HepG2 (cell line): ENCODE measurements around the gene FAM118B. TPM values are rescaled to one million over a fixed set of nuclear protein-coding genes. Genes with fewer than 3 reads are reported as not detected.

Experiments used
- ARID5B ChIP-seq: IDR thresholded peaks from 2 replicates; pipeline ENCODE4 v1.4.0; 2020; ENCODE audit warnings: mild to moderate bottlenecking, missing genetic modification reagents
- HINFP ChIP-seq: sonication (generic); formaldehyde crosslinking; IDR thresholded peaks from 2 replicates; pipeline ENCODE4 v1.4.0; 2020; ENCODE audit warnings: low read depth, mild to moderate bottlenecking, missing genetic modification reagents
- MAX ChIP-seq: IDR thresholded peaks from 2 replicates; pipeline ENCODE4 v1.6.1; 2012; ENCODE audit warnings: inconsistent platforms
- MLX ChIP-seq: IDR thresholded peaks from 2 replicates; pipeline ENCODE4 v1.6.1; 2016
- MTF2 ChIP-seq: sonication (generic); formaldehyde crosslinking; IDR thresholded peaks from 2 replicates; pipeline ENCODE4 v1.5.0; 2020; ENCODE audit warnings: missing genetic modification reagents, borderline replicate concordance
- NR2F1 ChIP-seq, 2 experiments: fragments of 450-650 bp in 1 of 2; formaldehyde crosslinking in 1 of 2; IDR thresholded peaks; 2 replicates each; pipeline versions ENCODE4 v1.5.0 to v1.6.1; 2016 to 2020; ENCODE audit warnings: mild to moderate bottlenecking in 1 of 2, missing compliant biosample characterization in 1 of 2, missing genetic modification reagents in 1 of 2, moderate library complexity in 1 of 2
- UBTF ChIP-seq: sonication (generic); formaldehyde crosslinking; IDR thresholded peaks from 2 replicates; pipeline ENCODE4 v1.4.0; 2020; ENCODE audit warnings: mild to moderate bottlenecking, missing genetic modification reagents
- ZNF276 ChIP-seq: sonication (generic); formaldehyde crosslinking; IDR thresholded peaks from 2 replicates; pipeline ENCODE4 v1.4.0; 2020; ENCODE audit warnings: mild to moderate bottlenecking, low read depth, missing genetic modification reagents
- ZNF543 ChIP-seq: sonication (generic); formaldehyde crosslinking; IDR thresholded peaks from 2 replicates; pipeline ENCODE4 v1.4.0; 2020; ENCODE audit warnings: mild to moderate bottlenecking, missing genetic modification reagents
- ZNF549 ChIP-seq: sonication (generic); formaldehyde crosslinking; IDR thresholded peaks from 2 replicates; pipeline ENCODE4 v1.5.0; 2020; ENCODE audit warnings: missing genetic modification reagents
- ZNF629 ChIP-seq: sonication (generic); formaldehyde crosslinking; conservative IDR thresholded peaks from 2 replicates; pipeline ENCODE4 v1.5.0; 2020; ENCODE audit warnings: missing genetic modification reagents
- ZNF639 ChIP-seq: conservative IDR thresholded peaks from 2 replicates; pipeline ENCODE4 v1.6.1; 2018; ENCODE audit warnings: missing genetic modification reagents
- ZNF644 ChIP-seq: IDR thresholded peaks from 2 replicates; pipeline ENCODE4 v1.6.1; 2016; ENCODE audit warnings: low read depth
- ZNF674 ChIP-seq: sonication (generic); formaldehyde crosslinking; IDR thresholded peaks from 2 replicates; pipeline ENCODE4 v1.5.0; 2020; ENCODE audit warnings: low read depth, mild to moderate bottlenecking, missing genetic modification reagents
- ZSCAN29 ChIP-seq: sonication (generic); formaldehyde crosslinking; conservative IDR thresholded peaks from 2 replicates; pipeline ENCODE4 v1.4.0; 2020; ENCODE audit warnings: mild to moderate bottlenecking, missing genetic modification reagents
- polyA plus RNA-seq, 8 experiments: library from polyadenylated mRNA; depleted of rRNA in 3 of 8; stranded (reverse) in 7 of 8; unstranded in 1 of 8; fragments of >200 nt; fragmentation: Illumina TruSeq in 4 of 8; extraction: Trizol in 4 of 8; gene quantifications; 2 replicates each; pipeline versions ENCODE4 v1.2.1 to v1.2.3, GENCODE V29; 2011 to 2016; ENCODE audit warnings: low read depth in 4 of 8, missing spikeins in 1 of 8, mixed read lengths in 1 of 8; ENCODE audit not compliant: insufficient read depth in 1 of 8
- total RNA-seq, 5 experiments: library from RNA; depleted of rRNA; stranded (reverse); fragments of >200 nt; fragmentation: Illumina TruSeq; extraction: Trizol; gene quantifications; 2 replicates each; pipeline ENCODE4 v1.2.3, GENCODE V29; 2016; ENCODE audit warnings: low read depth in 1 of 5

FAM118B gene
- total and polyA plus RNA-seq, 2 of the 13 experiments (the other 11 are each of a cell fraction or from before 2014, with no cell fraction given): 10.2 to 25.7 TPM

- peak; percentile 49; the same call in 1 of the 2 replicates for TF ChIP-seq UBTF (CRISPR knock-in tag)
- peak; percentile 57 for TF ChIP-seq ARID5B (CRISPR knock-in tag)
- peak; percentile 86; the same call in 1 of the 2 replicates for TF ChIP-seq HINFP (CRISPR knock-in tag)
- TF ChIP-seq ZNF549 (CRISPR knock-in tag): 0 out of 2 replicates have a peak, but pooled peaks have one; percentile 31
- no peak for TF ChIP-seq NR2F1 (CRISPR knock-in tag; IDR thresholded peaks at IDR 0.05)
- peak; percentile 77; the same call in 1 of the 2 replicates for TF ChIP-seq ZNF629 (CRISPR knock-in tag)
- peak; percentile 63; the same call in 1 of the 2 replicates for TF ChIP-seq ZNF543 (CRISPR knock-in tag)
- peak; percentile 98 for TF ChIP-seq MAX
- peak; percentile 48; the same call in 1 of the 2 replicates for TF ChIP-seq ZNF639 (CRISPR knock-in tag)
- TF ChIP-seq MTF2 (CRISPR knock-in tag): 0 out of 2 replicates have a peak, but pooled peaks have one; percentile 78
- peak; percentile 71; the same call in 1 of the 2 replicates for TF ChIP-seq ZNF276
- TF ChIP-seq MLX (CRISPR knock-in tag): peak; percentile 57; the same call in 1 of the 2 replicates
- TF ChIP-seq ZNF644 (CRISPR knock-in tag): no peak
- peak; percentile 58; the same call in 1 of the 2 replicates for TF ChIP-seq ZNF674
- peak; percentile 87; the same call in 1 of the 2 replicates for TF ChIP-seq ZSCAN29
Measured at GRCh38 chr11:126211236-126212088, at the start of gene FAM118B, which contains the start of gene RPUSD4 (continued).
